NCI-H146 (cell line): ENCODE measurements around the gene PLD6.
"Not testable (repeated sequence)": the region's sequence is repeated elsewhere in the genome, so short reads cannot be mapped to it uniquely, and the experiment has no call there.

ENCODE experiments used
- DNase-seq: peaks from one replicate; lab custom pipeline; 2025; lab: John Stamatoyannopoulos, UW

PLD6 gene

GRCh38 chr17:17206124-17206912, at the start of gene PLD6:
Gene PLD6 (minus strand): TSS chr17:17206333. CDS start chr17:17206286, 47 bp downstream.
- peak; percentile 92 for DNase-seq

GRCh38 chr17:17255689-17256088, 49.6 kb upstream of the PLD6 start:
- DNase-seq: not testable (repeated sequence)

GRCh38 chr17:17254036-17254435, 47.9 kb upstream of the PLD6 start:
- DNase-seq: no peak

- DNase-seq: no peak
Measured at GRCh38 chr17:17253406-17253805, 47.3 kb upstream of the PLD6 start.

GRCh38 chr17:17252149-17252661, 46.1 kb upstream of the PLD6 start:
- no peak for DNase-seq

GRCh38 chr17:17246879-17247278, 40.7 kb upstream of the PLD6 start:
- DNase-seq: no peak

GRCh38 chr17:17243163-17243562, 37.0 kb upstream of the PLD6 start:
- no peak for DNase-seq

- no peak for DNase-seq
Measured at GRCh38 chr17:17242246-17242645, 36.1 kb upstream of the PLD6 start.

GRCh38 chr17:17241656-17242055, 35.5 kb upstream of the PLD6 start:
- DNase-seq: no peak

- DNase-seq: no peak
Measured at GRCh38 chr17:17239832-17240231, 33.7 kb upstream of the PLD6 start.

GRCh38 chr17:17237026-17237799, 31.1 kb upstream of the PLD6 start, which contains the start of gene FLCN:
Gene FLCN (minus strand): TSS chr17:17237168. CDS start chr17:17228137, 9,031 bp downstream.
- peak; percentile 80 for DNase-seq

- peak; percentile 36 for DNase-seq
Measured at GRCh38 chr17:17236295-17237025, 30.3 kb upstream of the PLD6 start.

GRCh38 chr17:17235212-17236174, 29.4 kb upstream of the PLD6 start:
- DNase-seq: peak; percentile 82

- DNase-seq: no peak
Measured at GRCh38 chr17:17232303-17232621, 26.1 kb upstream of the PLD6 start.

- no peak for DNase-seq
Measured at GRCh38 chr17:17231621-17232302, 25.6 kb upstream of the PLD6 start.

GRCh38 chr17:17229416-17230384, 23.6 kb upstream of the PLD6 start:
- DNase-seq: no peak

GRCh38 chr17:17228521-17229279, 22.6 kb upstream of the PLD6 start:
- DNase-seq: no peak
